SK-N-SH (cell line): ENCODE data around the gene ARHGEF4. TPM values are rescaled to one million over a fixed set of nuclear protein-coding genes. Genes with fewer than 3 reads are reported as not detected.

Source experiments
- CTCF ChIA-PET: fragments of 300-600, 350-600 bp; formaldehyde crosslinking; extraction: SDS; loops from one replicate; lab custom pipeline; 2021; lab: Yijun Ruan, JAX
- POLR2A ChIA-PET: fragments of 350-600 bp; sonication (Branson Sonifier 250); formaldehyde crosslinking; extraction: SDS; loops from one replicate; lab custom pipeline; 2020; ENCODE audit warnings: antibody characterized with exemption, inconsistent platforms; lab: Yijun Ruan, JAX
- DNase-seq: peaks from one replicate; pipeline ENCODE4 v3.0.0; 2012
- H2AFZ ChIP-seq: fragments of 200-600 bp; sonication (generic); 2 replicates; pipeline ENCODE4 v1.8.1; 2016; ENCODE audit warnings: antibody characterized with exemption, mild to moderate bottlenecking, low read depth
- H3F3A ChIP-seq: fragments of 200-600 bp; sonication (generic); replicated peaks from 2 replicates; pipeline ENCODE3; 2016; ENCODE audit warnings: antibody characterized with exemption, mild to moderate bottlenecking; ENCODE audit not compliant: insufficient read depth
- H3K27ac ChIP-seq, 2 experiments: fragments of 200-500 bp in 1 of 2; fragments of 200-600 bp in 1 of 2; sonication (Bioruptor generic) in 1 of 2; sonication (generic), shearing (Covaris generic) in 1 of 2; 2 replicates each; pipeline versions ENCODE4 v1.5.1 to v1.6.1; 2014 to 2016; ENCODE audit warnings: low read depth in 2 of 2, inconsistent platforms in 1 of 2, low read length in 1 of 2, mild to moderate bottlenecking in 1 of 2, mixed read lengths in 1 of 2
- H3K27me3 ChIP-seq: fragments of 200-600 bp; sonication (generic), shearing (Covaris generic); 2 replicates; pipeline ENCODE4 v1.6.1; 2016; ENCODE audit warnings: mixed run types; ENCODE audit not compliant: insufficient read depth
- H3K36me3 ChIP-seq, 2 experiments: fragments of 200-500 bp in 1 of 2; fragments of 200-600 bp in 1 of 2; sonication (Bioruptor generic) in 1 of 2; sonication (generic) in 1 of 2; replicated peaks in 1 of 2; 2 replicates each; pipeline versions ENCODE3 to v1.5.1; 2014 to 2016; ENCODE audit warnings: low read length in 1 of 2, mild to moderate bottlenecking in 1 of 2; ENCODE audit not compliant: insufficient read depth in 2 of 2, control insufficient read depth in 1 of 2
- H3K4me1 ChIP-seq, 2 experiments: fragments of 200-500 bp in 1 of 2; fragments of 200-600 bp in 1 of 2; sonication (Bioruptor generic) in 1 of 2; sonication (generic), shearing (Covaris generic) in 1 of 2; 2 replicates each; pipeline versions ENCODE4 v1.5.1 to v1.6.1; 2014 to 2016; ENCODE audit warnings: low read depth in 1 of 2, low read length in 1 of 2, mixed run types in 1 of 2; ENCODE audit not compliant: insufficient read depth in 2 of 2, control insufficient read depth in 1 of 2
- H3K4me2 ChIP-seq: fragments of 200-600 bp; sonication (generic), shearing (Covaris generic); 2 replicates; pipeline ENCODE4 v1.6.1; 2017; ENCODE audit warnings: mixed run types
- H3K4me3 ChIP-seq, 2 experiments: fragments of 200-500 bp in 1 of 2; fragments of 200-600 bp in 1 of 2; sonication (Bioruptor generic) in 1 of 2; sonication (generic), shearing (Covaris generic) in 1 of 2; 2 replicates each; pipeline versions ENCODE4 v1.5.1 to v1.8.1; 2014 to 2016; ENCODE audit warnings: low read depth in 2 of 2, inconsistent platforms in 1 of 2, low read length in 1 of 2, mild to moderate bottlenecking in 1 of 2, mixed read lengths in 1 of 2, moderate library complexity in 1 of 2
- H3K79me2 ChIP-seq: fragments of 200-600 bp; sonication (generic); 2 replicates; pipeline ENCODE4 v1.8.1; 2017; ENCODE audit warnings: mild to moderate bottlenecking; ENCODE audit not compliant: insufficient read depth
- H3K9ac ChIP-seq: fragments of 200-600 bp; sonication (generic); 2 replicates; pipeline ENCODE4 v1.6.1; 2017; ENCODE audit warnings: mixed run types
- H3K9me2 ChIP-seq: fragments of 200-600 bp; sonication (generic); 2 replicates; pipeline ENCODE4 v1.6.1; 2017; ENCODE audit warnings: mixed run types
- H3K9me3 ChIP-seq: fragments of 200-600 bp; sonication (generic); 2 replicates; pipeline ENCODE4 v1.6.1; 2017; ENCODE audit warnings: mixed run types, mild to moderate bottlenecking, moderate library complexity
- H4K20me1 ChIP-seq: fragments of 200-600 bp; sonication (generic); 2 replicates; pipeline ENCODE4 v1.6.1; 2017; ENCODE audit warnings: mild to moderate bottlenecking, mixed run types; ENCODE audit not compliant: insufficient read depth
- CHD2 ChIP-seq: fragments of 150-350 bp; IDR thresholded peaks from 2 replicates; pipeline ENCODE4 v1.6.1; 2018; ENCODE audit warnings: low read length; ENCODE audit not compliant: partially characterized antibody
- CTCF ChIP-seq: fragments of 200-600 bp; sonication (generic); IDR thresholded peaks from 2 replicates; pipeline ENCODE4 v1.6.1; 2017; ENCODE audit warnings: antibody characterized with exemption, mild to moderate bottlenecking, moderate library complexity
- ELF1 ChIP-seq: IDR thresholded peaks from 2 replicates; pipeline ENCODE4 v1.4.0; 2012
- MAX ChIP-seq: IDR thresholded peaks from 2 replicates; pipeline ENCODE4 v1.4.0; 2012; ENCODE audit warnings: low read depth
- NFIC ChIP-seq: IDR thresholded peaks from 2 replicates; pipeline ENCODE4 v1.4.0; 2012; ENCODE audit warnings: borderline replicate concordance
- NRF1 ChIP-seq: IDR thresholded peaks from 2 replicates; pipeline ENCODE4 v1.6.1; 2012; ENCODE audit warnings: low read depth, mild to moderate bottlenecking, low read length
- POLR2AphosphoS5 ChIP-seq: IDR thresholded peaks from 2 replicates; pipeline ENCODE4 v1.6.1; 2012; ENCODE audit warnings: low read depth, low read length
- RXRA ChIP-seq: IDR thresholded peaks from 2 replicates; pipeline ENCODE4 v1.4.0; 2012; ENCODE audit warnings: low read depth, mild to moderate bottlenecking, borderline replicate concordance
- TAF1 ChIP-seq: IDR thresholded peaks from 2 replicates; pipeline ENCODE4 v1.6.1; 2012; ENCODE audit warnings: low read depth, mild to moderate bottlenecking, low read length, moderate library complexity, borderline replicate concordance
- TCF12 ChIP-seq: IDR thresholded peaks from 2 replicates; pipeline ENCODE4 v1.4.0; 2012
- ZBTB33 ChIP-seq: IDR thresholded peaks from 2 replicates; pipeline ENCODE4 v1.4.0; 2012; ENCODE audit warnings: low read depth, borderline replicate concordance
- WGBS: methylation state at CpG from one replicate; pipeline ENCODE4 v1.1.6; 2017; ENCODE audit warnings: low lambda C conversion rate; 5-methylcytosine and 5-hydroxymethylcytosine counted together
- polyA plus RNA-seq, 3 experiments: library from polyadenylated mRNA; depleted of rRNA; stranded (reverse); fragments of >200 nt; gene quantifications; 2 replicates each; pipeline ENCODE4 v1.2.3, GENCODE V29; 2012

Gene ARHGEF4
- polyA plus RNA-seq, 1 of the 3 experiments (the other 2 are of a cell fraction) = 2.3 TPM

GRCh38 chr2:130870161-130870485 is 33.4 kb downstream of the ARHGEF4 start (continued):
- no peak for TF ChIP-seq TCF12
- no peak for TF ChIP-seq NRF1
- no peak for TF ChIP-seq POLR2AphosphoS5
- no peak for TF ChIP-seq NFIC

- no peak overlapping the region for H2AFZ ChIP-seq
- no peak for DNase-seq
- 58% methylated on average over 6 of the region's 7 CpGs for WGBS
- no peaks in the 10 kb centered on the region for H3K27me3 ChIP-seq
- no peaks in the 10 kb centered on the region for H3K36me3 ChIP-seq
- CTCF ChIA-PET = interaction anchor here (0.7 to 13.9 kb wide), 5 partner anchors 9 to 73 kb away, joined by 3 to 249 read pairs (median 3); no protein-coding TSS in a partner anchor
- no peak overlapping the region for H3K27ac ChIP-seq
- no peaks in the 10 kb centered on the region for H3K9me2 ChIP-seq
- H3K4me2 ChIP-seq = no peak overlapping the region
- H3K9me3 ChIP-seq = no peaks in the 10 kb centered on the region
- H3K79me2 ChIP-seq = no peaks in the 10 kb centered on the region
- no peak overlapping the region for H3K4me3 ChIP-seq
- POLR2A ChIA-PET = no interaction called here
- H3K9ac ChIP-seq = no peak overlapping the region
- H3F3A ChIP-seq = no peaks in the 10 kb centered on the region
- H3K4me1 ChIP-seq = no peaks in the 10 kb centered on the region
- H4K20me1 ChIP-seq = no peaks in the 10 kb centered on the region
- TF ChIP-seq MAX (no peak), TAF1 (no peak), RXRA (no peak), ELF1 (no peak), ZBTB33 (no peak), NFIC (no peak), CTCF (no peak), CHD2 (no peak)
- TF ChIP-seq, all 33 proteins: peak for 0
Measured at GRCh38 chr2:130870779-130871178, 34.1 kb downstream of the ARHGEF4 start.
